GM21423 (cell line): Measurements from ENCODE around the gene NCKAP5.

Source experiments
- ATAC-seq: cut with Tn5 transposase; IDR thresholded peaks from one replicate; pipeline ENCODE4 v1.9.1; 2021; ENCODE audit warnings: mild to moderate bottlenecking, moderate library complexity; ENCODE audit not compliant: unreplicated experiment

NCKAP5 gene

GRCh38 chr2:132793532-132793931 lies 774.7 kb downstream of the NCKAP5 start:
- ATAC-seq = no peak

GRCh38 chr2:132790207-132790785 lies 778.0 kb downstream of the NCKAP5 start:
- ATAC-seq = no peak

GRCh38 chr2:132789066-132789465 lies 779.2 kb downstream of the NCKAP5 start:
- no peak for ATAC-seq

- no peak for ATAC-seq
Observed at GRCh38 chr2:132788310-132788838, 779.9 kb downstream of the NCKAP5 start.

- ATAC-seq = no peak
Observed at GRCh38 chr2:132783883-132784282, 784.4 kb downstream of the NCKAP5 start.

GRCh38 chr2:132782176-132782783 lies 786.0 kb downstream of the NCKAP5 start:
- no peak for ATAC-seq

- ATAC-seq = no peak
Observed at GRCh38 chr2:132780651-132781050, 787.6 kb downstream of the NCKAP5 start.

- no peak for ATAC-seq
Observed at GRCh38 chr2:132779206-132779721, 789.0 kb downstream of the NCKAP5 start.

- no peak for ATAC-seq
Observed at GRCh38 chr2:132776287-132776686, 792.0 kb downstream of the NCKAP5 start.

GRCh38 chr2:132774189-132774588 lies 794.1 kb downstream of the NCKAP5 start:
- no peak for ATAC-seq

GRCh38 chr2:132773331-132773730 lies 794.9 kb downstream of the NCKAP5 start:
- ATAC-seq = no peak

GRCh38 chr2:132772340-132772739 lies 795.9 kb downstream of the NCKAP5 start:
- ATAC-seq = no peak

GRCh38 chr2:132766573-132766972 lies 801.7 kb downstream of the NCKAP5 start:
- no peak for ATAC-seq

GRCh38 chr2:132761437-132761836 lies 806.8 kb downstream of the NCKAP5 start:
- no peak for ATAC-seq

GRCh38 chr2:132760971-132761370 lies 807.3 kb downstream of the NCKAP5 start:
- no peak for ATAC-seq

- ATAC-seq = peak; percentile 52
Observed at GRCh38 chr2:132760405-132760804, 807.9 kb downstream of the NCKAP5 start.

- no peak for ATAC-seq
Observed at GRCh38 chr2:132758995-132759394, 809.3 kb downstream of the NCKAP5 start.

- no peak for ATAC-seq
Observed at GRCh38 chr2:132757676-132758075, 810.6 kb downstream of the NCKAP5 start.

GRCh38 chr2:132757002-132757589 lies 811.2 kb downstream of the NCKAP5 start:
- ATAC-seq = no peak

GRCh38 chr2:132754867-132755472 lies 813.3 kb downstream of the NCKAP5 start:
- ATAC-seq = no peak

- ATAC-seq = no peak
Observed at GRCh38 chr2:132754392-132754791, 813.9 kb downstream of the NCKAP5 start.
